ENCODE data around the gene SETD6. TPM values are rescaled to one million over a fixed set of nuclear protein-coding genes. Genes with fewer than 3 reads are reported as not detected.

Gene SETD6
- total and polyA plus RNA-seq, 2 of the 13 experiments (the other 11 are each of a cell fraction or from before 2014, with no cell fraction given) = 24.0 to 25.7 TPM

DNA sequence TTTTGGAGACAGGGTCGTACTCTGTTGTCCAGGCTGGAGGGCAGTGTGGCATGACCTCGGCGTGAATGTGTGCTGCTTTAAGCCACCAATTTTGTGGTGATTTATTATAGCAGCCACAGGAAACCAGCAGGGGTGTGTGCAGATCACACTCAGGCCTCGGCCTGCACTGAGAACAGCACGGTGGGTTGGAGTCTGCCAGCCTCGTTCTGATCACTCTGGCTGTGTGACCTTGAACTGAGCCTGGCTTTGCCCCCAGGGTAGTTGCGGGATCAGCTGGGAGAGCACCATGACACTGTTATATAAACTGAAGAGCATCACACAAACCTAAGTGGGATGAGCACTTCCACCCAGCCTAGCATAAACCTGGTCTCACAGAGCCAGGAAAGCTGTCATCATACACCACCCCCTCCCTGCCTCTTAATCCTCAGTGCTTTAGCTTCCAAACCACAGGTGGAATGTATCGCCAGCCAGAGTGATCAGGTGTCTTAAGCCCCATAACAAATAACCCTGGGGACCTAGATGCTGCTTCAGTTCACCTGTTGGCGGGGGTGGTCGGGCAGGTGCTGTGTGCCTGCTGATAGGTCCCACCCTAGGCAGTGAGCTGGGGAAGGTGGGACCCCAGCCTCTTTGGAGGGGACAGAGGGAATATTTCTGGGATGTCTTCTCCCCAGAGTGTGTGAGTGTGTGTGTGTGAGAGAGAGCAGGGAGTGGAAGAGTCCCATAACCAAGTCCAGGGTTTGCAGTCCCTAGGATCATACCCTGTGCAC is 43.9 kb upstream of the SETD6 start:
- DNase-seq (ENCODE audit: low spot score) (no peak), ATAC-seq (peak; percentile 31), FAIRE-seq (no peak)
- intact Hi-C loops (cut with micrococcal nuclease; ENCODE audit: unreplicated experiment) (no loop called here), in situ Hi-C loops (cut with HindIII; ENCODE audit: extremely low pct_ligation_motif_present, low pct_unique_long_range_greater_than_20kb) (no loop called here)
- Histone ChIP-seq H3K4me1 (ENCODE audit: insufficient read depth, low read length) (no peaks in the 10 kb centered on the region), H3K36me3 (replicated peaks in 1 of 2; ENCODE audit: control insufficient read depth in 1 of 2, insufficient read depth in 2 of 2, low read length in 2 of 2) (no peaks in the 10 kb centered on the region), H3K27ac (ENCODE audit: extremely low read length, insufficient read depth, low read length) (no peak overlapping the region), H4K20me1 (ENCODE audit: insufficient read depth, low read length) (no peaks in the 10 kb centered on the region; the same call in 1 of the 2 replicates), H3K79me2 (ENCODE audit: insufficient read depth, low read length) (no peaks in the 10 kb centered on the region), H2AFZ (ENCODE audit: low read length) (no peak overlapping the region), H3K9me3 (ENCODE audit: low read length) (no peaks in the 10 kb centered on the region), H3K4me2 (ENCODE audit: low read depth, low read length) (no peak overlapping the region), H3K4me3 (replicated peaks in 1 of 3; ENCODE audit: insufficient read depth in 1 of 3, low read depth in 2 of 3, low read length in 3 of 3) (no peak overlapping the region), H3K9ac (ENCODE audit: insufficient read depth, low read depth, low read length) (no peak overlapping the region), H3K27me3 (ENCODE audit: control insufficient read depth in 1 of 2, insufficient read depth in 2 of 2, low read length in 2 of 2) (peaks cover 1 to 45% of the 10 kb centered on the region in 2 experiments; a peak in 2 of 5 replicates)
- ChIA-PET CTCF (ENCODE audit: low intra/inter-chr PET ratio, low total read pairs) (no interaction called here), POLR2A (no interaction called here)
- BruUV-seq (replicated peaks) = no TSS peak
- 21% methylated on average over 8 of the region's 10 CpGs for WGBS (ENCODE audit: low lambda C conversion rate)
- TF ChIP-seq, protein P1, sequence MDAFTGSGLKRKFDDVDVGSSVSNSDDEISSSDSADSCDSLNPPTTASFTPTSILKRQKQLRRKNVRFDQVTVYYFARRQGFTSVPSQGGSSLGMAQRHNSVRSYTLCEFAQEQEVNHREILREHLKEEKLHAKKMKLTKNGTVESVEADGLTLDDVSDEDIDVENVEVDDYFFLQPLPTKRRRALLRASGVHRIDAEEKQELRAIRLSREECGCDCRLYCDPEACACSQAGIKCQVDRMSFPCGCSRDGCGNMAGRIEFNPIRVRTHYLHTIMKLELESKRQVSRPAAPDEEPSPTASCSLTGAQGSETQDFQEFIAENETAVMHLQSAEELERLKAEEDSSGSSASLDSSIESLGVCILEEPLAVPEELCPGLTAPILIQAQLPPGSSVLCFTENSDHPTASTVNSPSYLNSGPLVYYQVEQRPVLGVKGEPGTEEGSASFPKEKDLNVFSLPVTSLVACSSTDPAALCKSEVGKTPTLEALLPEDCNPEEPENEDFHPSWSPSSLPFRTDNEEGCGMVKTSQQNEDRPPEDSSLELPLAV (CRISPR knock-in tag; conservative IDR thresholded peaks at IDR 0.05; ENCODE audit: low read depth) = no peak
- TF ChIP-seq, protein P2, sequence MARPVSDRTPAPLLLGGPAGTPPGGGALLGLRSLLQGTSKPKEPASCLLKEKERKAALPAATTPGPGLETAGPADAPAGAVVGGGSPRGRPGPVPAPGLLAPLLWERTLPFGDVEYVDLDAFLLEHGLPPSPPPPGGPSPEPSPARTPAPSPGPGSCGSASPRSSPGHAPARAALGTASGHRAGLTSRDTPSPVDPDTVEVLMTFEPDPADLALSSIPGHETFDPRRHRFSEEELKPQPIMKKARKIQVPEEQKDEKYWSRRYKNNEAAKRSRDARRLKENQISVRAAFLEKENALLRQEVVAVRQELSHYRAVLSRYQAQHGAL (CRISPR knock-in tag; IDR thresholded peaks at IDR 0.05; ENCODE audit: not compliant biosample characterization) = no peak
- no peak for TF ChIP-seq SAP130 (CRISPR knock-in tag; IDR thresholded peaks at IDR 0.05; ENCODE audit: low read depth)
- TF ChIP-seq CENPX (CRISPR knock-in tag; IDR thresholded peaks at IDR 0.05) = no peak
- TF ChIP-seq ZNF781 (CRISPR knock-in tag; IDR thresholded peaks at IDR 0.05; ENCODE audit: borderline replicate concordance, not compliant biosample characterization) = no peak
- no peak for TF ChIP-seq BRD4 (CRISPR knock-in tag; IDR thresholded peaks at IDR 0.05)
- TF ChIP-seq, protein P3, sequence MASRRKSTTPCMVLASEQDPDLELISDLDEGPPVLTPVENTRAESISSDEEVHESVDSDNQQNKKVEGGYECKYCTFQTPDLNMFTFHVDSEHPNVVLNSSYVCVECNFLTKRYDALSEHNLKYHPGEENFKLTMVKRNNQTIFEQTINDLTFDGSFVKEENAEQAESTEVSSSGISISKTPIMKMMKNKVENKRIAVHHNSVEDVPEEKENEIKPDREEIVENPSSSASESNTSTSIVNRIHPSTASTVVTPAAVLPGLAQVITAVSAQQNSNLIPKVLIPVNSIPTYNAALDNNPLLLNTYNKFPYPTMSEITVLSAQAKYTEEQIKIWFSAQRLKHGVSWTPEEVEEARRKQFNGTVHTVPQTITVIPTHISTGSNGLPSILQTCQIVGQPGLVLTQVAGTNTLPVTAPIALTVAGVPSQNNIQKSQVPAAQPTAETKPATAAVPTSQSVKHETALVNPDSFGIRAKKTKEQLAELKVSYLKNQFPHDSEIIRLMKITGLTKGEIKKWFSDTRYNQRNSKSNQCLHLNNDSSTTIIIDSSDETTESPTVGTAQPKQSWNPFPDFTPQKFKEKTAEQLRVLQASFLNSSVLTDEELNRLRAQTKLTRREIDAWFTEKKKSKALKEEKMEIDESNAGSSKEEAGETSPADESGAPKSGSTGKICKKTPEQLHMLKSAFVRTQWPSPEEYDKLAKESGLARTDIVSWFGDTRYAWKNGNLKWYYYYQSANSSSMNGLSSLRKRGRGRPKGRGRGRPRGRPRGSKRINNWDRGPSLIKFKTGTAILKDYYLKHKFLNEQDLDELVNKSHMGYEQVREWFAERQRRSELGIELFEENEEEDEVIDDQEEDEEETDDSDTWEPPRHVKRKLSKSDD (CRISPR knock-in tag; IDR thresholded peaks at IDR 0.05; ENCODE audit: low read depth) = no peak
- TF ChIP-seq, protein P4, sequence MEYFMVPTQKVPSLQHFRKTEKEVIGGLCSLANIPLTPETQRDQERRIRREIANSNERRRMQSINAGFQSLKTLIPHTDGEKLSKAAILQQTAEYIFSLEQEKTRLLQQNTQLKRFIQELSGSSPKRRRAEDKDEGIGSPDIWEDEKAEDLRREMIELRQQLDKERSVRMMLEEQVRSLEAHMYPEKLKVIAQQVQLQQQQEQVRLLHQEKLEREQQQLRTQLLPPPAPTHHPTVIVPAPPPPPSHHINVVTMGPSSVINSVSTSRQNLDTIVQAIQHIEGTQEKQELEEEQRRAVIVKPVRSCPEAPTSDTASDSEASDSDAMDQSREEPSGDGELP (IDR thresholded peaks at IDR 0.05; ENCODE audit: borderline replicate concordance, low read depth) = 0 out of 2 replicates have a peak, but pooled peaks have one; percentile 30
- 0 out of 2 replicates have a peak, but pooled peaks have one; percentile 29 for TF ChIP-seq RARA (CRISPR knock-in tag; IDR thresholded peaks at IDR 0.05)
- no peak for TF ChIP-seq MTF1 (CRISPR knock-in tag; IDR thresholded peaks at IDR 0.05)

Data from HepG2 (cell line).